HG03025 (cell line): Measurements from ENCODE around the gene SACM1L.
A peak's percentile ranks its signal among the peaks of the same experiment; 100 is the strongest.
"Not testable (repeated sequence)": the region's sequence is repeated elsewhere in the genome, so short reads cannot be mapped to it uniquely, and the experiment has no call there.

Source experiments
- ATAC-seq: cut with Tn5 transposase; IDR thresholded peaks from one replicate; pipeline ENCODE4 v1.9.1; 2021; ENCODE audit warnings: mild to moderate bottlenecking, moderate library complexity; ENCODE audit not compliant: unreplicated experiment, low FRiP score

Gene SACM1L

GRCh38 chr3:45666757-45667431 lies 22.3 kb upstream of the SACM1L start:
- no peak for ATAC-seq

- no peak for ATAC-seq
These were observed 21.6 kb upstream of the SACM1L start for GRCh38 chr3:45667569-45667934.

GRCh38 chr3:45670436-45670835 lies 18.8 kb upstream of the SACM1L start:
- no peak for ATAC-seq

- no peak for ATAC-seq
These were observed 18.2 kb upstream of the SACM1L start for GRCh38 chr3:45670991-45671390.

- no peak for ATAC-seq
These were observed 15.9 kb upstream of the SACM1L start for GRCh38 chr3:45673273-45673672.

- no peak for ATAC-seq
These were observed 12.7 kb upstream of the SACM1L start for GRCh38 chr3:45676325-45677032.

GRCh38 chr3:45677033-45677446 lies 12.2 kb upstream of the SACM1L start:
- ATAC-seq = no peak

- ATAC-seq = no peak
These were observed 11.4 kb upstream of the SACM1L start for GRCh38 chr3:45677841-45678240.

- no peak for ATAC-seq
These were observed 9.4 kb upstream of the SACM1L start for GRCh38 chr3:45679805-45680204.

- no peak for ATAC-seq
These were observed 8.0 kb upstream of the SACM1L start for GRCh38 chr3:45681221-45681620.

- no peak for ATAC-seq
These were observed 7.3 kb upstream of the SACM1L start for GRCh38 chr3:45681846-45682245.

GRCh38 chr3:45682311-45682710 lies 6.9 kb upstream of the SACM1L start:
- ATAC-seq = no peak

GRCh38 chr3:45682786-45683185 lies 6.4 kb upstream of the SACM1L start:
- no peak for ATAC-seq

GRCh38 chr3:45683417-45684326 lies 5.5 kb upstream of the SACM1L start:
- ATAC-seq = no peak

GRCh38 chr3:45684327-45684892 lies 4.8 kb upstream of the SACM1L start:
- ATAC-seq = no peak

GRCh38 chr3:45685722-45686121 lies 3.5 kb upstream of the SACM1L start:
- not testable (repeated sequence) for ATAC-seq

- ATAC-seq = no peak
These were observed 2.3 kb upstream of the SACM1L start for GRCh38 chr3:45686850-45687249.

- no peak for ATAC-seq
These were observed 1.4 kb upstream of the SACM1L start for GRCh38 chr3:45687828-45688193.

- ATAC-seq = peak; percentile 1
These were observed 858 bp upstream of the SACM1L start for GRCh38 chr3:45688194-45688881.

- no peak for ATAC-seq
These were observed 570 bp downstream of the SACM1L start for GRCh38 chr3:45689787-45690145.
